Activated T-cell treated with anti-CD3 and anti-CD28 coated beads for 4 hours (primary cell): ENCODE measurements around the gene UBR7.
"Not testable (repeated sequence)": the region's sequence is repeated elsewhere in the genome, so short reads cannot be mapped to it uniquely, and the experiment has no call there.

Experiments
- DNase-seq: peaks from one replicate; pipeline ENCODE4 v3.0.0-alpha.2; 2020

Gene UBR7

GRCh38 chr14:93199031-93199430 lies 8.0 kb upstream of the UBR7 start:
- DNase-seq = no peak

GRCh38 chr14:93200553-93200952 lies 6.5 kb upstream of the UBR7 start:
- DNase-seq = no peak

GRCh38 chr14:93201155-93201704 lies 5.8 kb upstream of the UBR7 start:
- no peak for DNase-seq

- DNase-seq = peak; percentile 11
These were observed 632 bp downstream of the UBR7 start for GRCh38 chr14:93207468-93208308.

- no peak for DNase-seq
These were observed 5.4 kb downstream of the UBR7 start for GRCh38 chr14:93212432-93212831.

- DNase-seq = no peak
These were observed 7.5 kb downstream of the UBR7 start for GRCh38 chr14:93214598-93214997.

- DNase-seq = peak; percentile 30
These were observed 12.2 kb downstream of the UBR7 start for GRCh38 chr14:93219103-93219726.

GRCh38 chr14:93220509-93220908 lies 13.5 kb downstream of the UBR7 start:
- DNase-seq = no peak

GRCh38 chr14:93223565-93223964 lies 16.5 kb downstream of the UBR7 start:
- no peak for DNase-seq

GRCh38 chr14:93228550-93228949 lies 21.5 kb downstream of the UBR7 start:
- DNase-seq = no peak

- DNase-seq = no peak
These were observed 23.5 kb downstream of the UBR7 start for GRCh38 chr14:93230539-93230938.

GRCh38 chr14:93231129-93231979 lies 24.3 kb downstream of the UBR7 start:
- no peak for DNase-seq

- no peak for DNase-seq
These were observed 25.1 kb downstream of the UBR7 start for GRCh38 chr14:93232159-93232558.

- DNase-seq = not testable (repeated sequence)
These were observed 26.0 kb downstream of the UBR7 start for GRCh38 chr14:93233078-93233477.

GRCh38 chr14:93234798-93235197 lies 27.7 kb downstream of the UBR7 start:
- no peak for DNase-seq

GRCh38 chr14:93239869-93240677 lies 33.0 kb downstream of the UBR7 start:
- DNase-seq = no peak

- no peak for DNase-seq
These were observed 33.6 kb downstream of the UBR7 start for GRCh38 chr14:93240678-93241000.

- no peak for DNase-seq
These were observed 38.8 kb downstream of the UBR7 start for GRCh38 chr14:93245764-93246420.

GRCh38 chr14:93246534-93246933 lies 39.5 kb downstream of the UBR7 start:
- no peak for DNase-seq

GRCh38 chr14:93249128-93249831 lies 42.2 kb downstream of the UBR7 start:
- DNase-seq = no peak

- DNase-seq = no peak
These were observed 55.4 kb downstream of the UBR7 start for GRCh38 chr14:93262446-93262845.
